SK-N-SH treated with all-trans-retinoic acid at 6 μM for 48 hours (cell line): Measurements from ENCODE around the gene PHF19.

ENCODE experiments used
- ATAC-seq: fragments of 200-7000 bp; cut with Tn5 transposase; 3 replicates; pipeline ENCODE4 v1.9.1; 2020; ENCODE audit warnings: mild to moderate bottlenecking, moderate library complexity
- ARNTL ChIP-seq: fragments of 450-650 bp; formaldehyde crosslinking; IDR thresholded peaks from 2 replicates; pipeline ENCODE4 v1.5.0; 2020; ENCODE audit warnings: low read depth, mild to moderate bottlenecking, moderate library complexity, borderline replicate concordance
- BACH2 ChIP-seq: fragments of 250-450 bp; sonication (Bioruptor Pico); IDR thresholded peaks from 2 replicates; pipeline ENCODE4 v1.9.0; 2021; ENCODE audit warnings: mild to moderate bottlenecking, borderline replicate concordance
- CSDC2 ChIP-seq: fragments of 250-450 bp; sonication (Bioruptor Pico); IDR thresholded peaks from 2 replicates; pipeline ENCODE4 v1.5.0; 2020; ENCODE audit warnings: mild to moderate bottlenecking, moderate library complexity
- CSRNP3 ChIP-seq: fragments of 250-450 bp; sonication (Bioruptor Pico); IDR thresholded peaks from 2 replicates; pipeline ENCODE4 v1.5.1; 2021; ENCODE audit warnings: mild to moderate bottlenecking, moderate library complexity
- ESRRG ChIP-seq: fragments of 250-450 bp; sonication (Bioruptor Pico); IDR thresholded peaks from 2 replicates; pipeline ENCODE4 v1.6.1; 2021; ENCODE audit warnings: mild to moderate bottlenecking
- GLIS3 ChIP-seq: fragments of 250-450 bp; sonication (Bioruptor Pico); IDR thresholded peaks from 2 replicates; pipeline ENCODE4 v1.5.0; 2020; ENCODE audit warnings: mild to moderate bottlenecking, moderate library complexity
- OSR1 ChIP-seq: fragments of 250-450 bp; sonication (Bioruptor Pico); IDR thresholded peaks from 2 replicates; pipeline ENCODE4 v1.8.0; 2022; ENCODE audit warnings: moderate library complexity, mild to moderate bottlenecking, inconsistent platforms
- PATZ1 ChIP-seq: fragments of 250-450 bp; sonication (Bioruptor Pico); IDR thresholded peaks from 2 replicates; pipeline ENCODE4 v1.8.0; 2020; ENCODE audit warnings: mild to moderate bottlenecking, moderate library complexity, borderline replicate concordance
- PPARA ChIP-seq: fragments of 250-450 bp; sonication (Bioruptor Pico); IDR thresholded peaks from 2 replicates; pipeline ENCODE4 v1.5.0; 2020; ENCODE audit warnings: mild to moderate bottlenecking, borderline replicate concordance
- RARB ChIP-seq: fragments of 250-450 bp; sonication (Bioruptor Pico); IDR thresholded peaks from 2 replicates; pipeline ENCODE4 v1.8.0; 2021; ENCODE audit warnings: mild to moderate bottlenecking, moderate library complexity
- SNAI2 ChIP-seq: fragments of 250-450 bp; sonication (Bioruptor Pico); IDR thresholded peaks from 2 replicates; pipeline ENCODE4 v1.5.0; 2020; ENCODE audit warnings: mild to moderate bottlenecking, moderate library complexity
- TCF4 ChIP-seq: fragments of 250-450 bp; sonication (Bioruptor Pico); IDR thresholded peaks from 2 replicates; pipeline ENCODE4 v1.8.0; 2021; ENCODE audit warnings: mild to moderate bottlenecking, moderate library complexity, borderline replicate concordance
- TOX ChIP-seq: fragments of 250-450 bp; sonication (Bioruptor Pico); IDR thresholded peaks from 2 replicates; pipeline ENCODE4 v1.8.0; 2021; ENCODE audit warnings: mild to moderate bottlenecking, moderate library complexity, borderline replicate concordance
- TSHZ2 ChIP-seq: fragments of 250-450 bp; sonication (Bioruptor Pico); IDR thresholded peaks from 2 replicates; pipeline ENCODE4 v1.5.0; 2020; ENCODE audit warnings: mild to moderate bottlenecking, moderate library complexity
- ZC3H10 ChIP-seq: fragments of 250-450 bp; sonication (Bioruptor Pico); IDR thresholded peaks from 2 replicates; pipeline ENCODE4 v1.5.1; 2021; ENCODE audit warnings: mild to moderate bottlenecking, moderate library complexity
- ZFP3 ChIP-seq: fragments of 250-450 bp; sonication (Bioruptor Pico); IDR thresholded peaks from 2 replicates; pipeline ENCODE4 v1.5.0; 2020; ENCODE audit warnings: mild to moderate bottlenecking, moderate library complexity
- ZFP30 ChIP-seq: fragments of 450-650 bp; formaldehyde crosslinking; IDR thresholded peaks from 2 replicates; pipeline ENCODE4 v1.5.0; 2022; ENCODE audit warnings: mild to moderate bottlenecking, moderate library complexity
- ZNF70 ChIP-seq: fragments of 450-650 bp; formaldehyde crosslinking; IDR thresholded peaks from 2 replicates; pipeline ENCODE4 v1.5.0; 2020; ENCODE audit warnings: mild to moderate bottlenecking, moderate library complexity
- ZNF8 ChIP-seq: fragments of 450-650 bp; formaldehyde crosslinking; IDR thresholded peaks from 2 replicates; pipeline ENCODE4 v1.5.0; 2020; ENCODE audit warnings: mild to moderate bottlenecking, moderate library complexity
- TF ChIP-seq, protein P1 (sequence below): fragments of 250-450 bp; sonication (Bioruptor Pico); IDR thresholded peaks from 2 replicates; pipeline ENCODE4 v1.8.0; 2021; ENCODE audit warnings: low read depth, mild to moderate bottlenecking, moderate library complexity, borderline replicate concordance

The PHF19 gene

GRCh38 chr9:120863833-120864232, 13.2 kb downstream of the PHF19 start:
- TF ChIP-seq, protein P1, sequence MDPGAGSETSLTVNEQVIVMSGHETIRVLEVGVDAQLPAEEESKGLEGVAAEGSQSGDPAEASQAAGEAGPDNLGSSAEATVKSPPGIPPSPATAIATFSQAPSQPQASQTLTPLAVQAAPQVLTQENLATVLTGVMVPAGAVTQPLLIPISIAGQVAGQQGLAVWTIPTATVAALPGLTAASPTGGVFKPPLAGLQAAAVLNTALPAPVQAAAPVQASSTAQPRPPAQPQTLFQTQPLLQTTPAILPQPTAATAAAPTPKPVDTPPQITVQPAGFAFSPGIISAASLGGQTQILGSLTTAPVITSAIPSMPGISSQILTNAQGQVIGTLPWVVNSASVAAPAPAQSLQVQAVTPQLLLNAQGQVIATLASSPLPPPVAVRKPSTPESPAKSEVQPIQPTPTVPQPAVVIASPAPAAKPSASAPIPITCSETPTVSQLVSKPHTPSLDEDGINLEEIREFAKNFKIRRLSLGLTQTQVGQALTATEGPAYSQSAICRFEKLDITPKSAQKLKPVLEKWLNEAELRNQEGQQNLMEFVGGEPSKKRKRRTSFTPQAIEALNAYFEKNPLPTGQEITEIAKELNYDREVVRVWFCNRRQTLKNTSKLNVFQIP (CRISPR knock-in tag), result no peak
- TF ChIP-seq CSDC2, result no peak
- TF ChIP-seq CSRNP3, result no peak
- TF ChIP-seq TSHZ2, result no peak
- TF ChIP-seq TCF4 (CRISPR knock-in tag), result no peak
- TF ChIP-seq ZFP30, result no peak
- TF ChIP-seq OSR1 (CRISPR knock-in tag), result no peak
- no peak for TF ChIP-seq PATZ1 (CRISPR knock-in tag)
- TF ChIP-seq ZC3H10, result no peak
- TF ChIP-seq ZNF8 (CRISPR knock-in tag), result no peak
- no peak for TF ChIP-seq RARB
- no peak for TF ChIP-seq SNAI2 (CRISPR knock-in tag)
- TF ChIP-seq ESRRG (CRISPR knock-in tag), result no peak
- no peak for TF ChIP-seq GLIS3 (CRISPR knock-in tag)
- TF ChIP-seq TOX (CRISPR knock-in tag), result no peak
- no peak for TF ChIP-seq ZFP3
- no peak for TF ChIP-seq BACH2 (CRISPR knock-in tag)
- no peak for TF ChIP-seq ARNTL (CRISPR knock-in tag)
- TF ChIP-seq ZNF70 (CRISPR knock-in tag), result no peak
- TF ChIP-seq, all 23 proteins: peak for 0
- ATAC-seq, result no peak

DNA sequence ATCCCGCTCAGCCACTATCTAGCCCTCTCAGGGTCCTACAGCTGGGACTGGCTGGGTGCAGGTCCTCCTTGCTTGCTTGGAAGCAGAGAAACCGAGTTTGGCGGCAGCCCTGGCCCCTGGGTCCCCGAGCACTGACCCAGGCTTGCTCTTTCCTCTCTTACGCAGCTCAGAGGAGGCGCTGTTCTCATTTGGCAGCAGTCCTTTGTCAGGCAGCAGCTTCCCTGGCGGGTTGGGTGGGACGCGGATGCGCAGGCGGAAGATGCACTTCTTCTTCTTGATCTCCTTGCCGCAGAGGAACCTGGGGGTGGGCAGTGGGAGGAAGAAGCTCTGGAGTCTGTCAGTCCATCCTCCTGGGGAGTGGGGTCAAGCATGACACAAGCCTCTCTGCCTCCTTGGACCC, 14.5 kb downstream of the PHF19 start:
- ATAC-seq, result no peak
- TF ChIP-seq ZNF8 (CRISPR knock-in tag) (no peak), ZNF70 (CRISPR knock-in tag) (no peak), CSDC2 (no peak), ZC3H10 (no peak), ZFP30 (no peak), ARNTL (CRISPR knock-in tag) (no peak), PPARA (no peak), GLIS3 (CRISPR knock-in tag) (no peak), PATZ1 (CRISPR knock-in tag) (no peak), TCF4 (CRISPR knock-in tag) (no peak), CSRNP3 (no peak), TOX (CRISPR knock-in tag) (no peak)
- TF ChIP-seq, protein P1 (CRISPR knock-in tag), result no peak
